ENCODE measurements around the gene OR52K1.

DNA sequence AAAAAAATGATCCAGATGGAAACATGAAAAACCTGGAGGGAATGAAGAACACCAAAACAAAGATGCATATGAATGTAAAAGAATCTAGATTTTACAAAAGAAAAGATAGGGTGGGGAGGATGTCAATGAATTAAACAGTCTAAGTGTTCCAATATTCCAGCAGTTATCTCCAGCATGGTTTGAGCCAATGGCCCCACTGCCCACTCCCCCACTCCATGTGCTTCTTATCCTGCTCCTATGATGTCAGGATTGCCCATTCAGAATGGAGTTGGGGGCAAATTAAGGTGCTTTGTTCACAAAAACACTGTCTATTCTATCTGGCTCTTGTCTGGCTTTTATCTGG is 1.2 kb upstream of the OR52K1 start:
- TF ChIP-seq EZH2 (IDR thresholded peaks at IDR 0.05) (no peak), JUND (IDR thresholded peaks at IDR 0.05) (no peak)
- TF ChIP-seq, protein P1, sequence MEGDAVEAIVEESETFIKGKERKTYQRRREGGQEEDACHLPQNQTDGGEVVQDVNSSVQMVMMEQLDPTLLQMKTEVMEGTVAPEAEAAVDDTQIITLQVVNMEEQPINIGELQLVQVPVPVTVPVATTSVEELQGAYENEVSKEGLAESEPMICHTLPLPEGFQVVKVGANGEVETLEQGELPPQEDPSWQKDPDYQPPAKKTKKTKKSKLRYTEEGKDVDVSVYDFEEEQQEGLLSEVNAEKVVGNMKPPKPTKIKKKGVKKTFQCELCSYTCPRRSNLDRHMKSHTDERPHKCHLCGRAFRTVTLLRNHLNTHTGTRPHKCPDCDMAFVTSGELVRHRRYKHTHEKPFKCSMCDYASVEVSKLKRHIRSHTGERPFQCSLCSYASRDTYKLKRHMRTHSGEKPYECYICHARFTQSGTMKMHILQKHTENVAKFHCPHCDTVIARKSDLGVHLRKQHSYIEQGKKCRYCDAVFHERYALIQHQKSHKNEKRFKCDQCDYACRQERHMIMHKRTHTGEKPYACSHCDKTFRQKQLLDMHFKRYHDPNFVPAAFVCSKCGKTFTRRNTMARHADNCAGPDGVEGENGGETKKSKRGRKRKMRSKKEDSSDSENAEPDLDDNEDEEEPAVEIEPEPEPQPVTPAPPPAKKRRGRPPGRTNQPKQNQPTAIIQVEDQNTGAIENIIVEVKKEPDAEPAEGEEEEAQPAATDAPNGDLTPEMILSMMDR (IDR thresholded peaks at IDR 0.05 in 2 of 3, conservative IDR thresholded peaks at IDR 0.05 in 1 of 3; ENCODE audit: borderline replicate concordance in 1 of 3, insufficient read depth in 1 of 3, low read depth in 2 of 3, low read length in 2 of 3) = no peak

Measured in HCT116 (cell line).